Adrenal gland (tissue), 5 donors: ENCODE measurements around the gene NDUFS5.

ENCODE experiments used
- CTCF ChIP-seq, 6 experiments: fragments of 450-650 bp in 4 of 6; fragments of 200-600 bp in 2 of 6; sonication (generic) in 1 of 6; IDR thresholded peaks; 1 replicate in 5 of 6; 2 replicates in 1 of 6; pipeline versions ENCODE4 v1.5.1 to v1.8.0; 2016 to 2021; ENCODE audit warnings: antibody characterized with exemption in 6 of 6, mild to moderate bottlenecking in 2 of 6, moderate library complexity in 1 of 6
- POLR2A ChIP-seq, 2 donors: fragments of 450-650 bp; IDR thresholded peaks; one replicate each; pipeline ENCODE4 v1.6.1; 2017; ENCODE audit warnings: antibody characterized with exemption in 2 of 2, mild to moderate bottlenecking in 2 of 2, moderate library complexity in 1 of 2
- donor health status: DM: no; HTN: no; CAD: no.

DNA sequence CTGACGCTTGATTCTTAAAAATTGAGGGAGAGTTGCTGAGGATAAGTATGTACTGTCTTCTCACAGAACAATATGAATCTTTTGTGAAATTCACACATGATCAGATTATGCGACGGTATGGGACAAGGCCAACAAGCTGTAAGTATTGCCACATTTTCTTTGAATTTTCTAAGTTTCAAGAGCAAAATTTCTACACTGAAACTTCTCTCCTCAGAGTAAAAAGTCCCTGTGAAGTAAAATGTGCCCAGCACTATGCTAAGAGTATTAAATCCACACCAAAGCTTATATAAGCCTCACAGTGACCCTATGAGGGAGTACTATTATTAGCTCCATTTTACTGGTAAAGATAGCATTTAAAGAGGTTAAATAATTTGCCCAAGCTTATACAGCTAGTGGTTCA, 22.9 kb upstream of the NDUFS5 start:
- TF ChIP-seq CTCF (IDR thresholded peaks at IDR 0.05) (no peak), POLR2A (IDR thresholded peaks at IDR 0.05) (no peak)
